GM23338 (cell line): ENCODE measurements around the gene LMOD3. TPM values are rescaled to one million over a fixed set of nuclear protein-coding genes. Genes with fewer than 3 reads are reported as not detected.

Experiments
- ATAC-seq: fragments of 200-7000 bp; cut with Tn5 transposase; 3 replicates; pipeline ENCODE4 v1.9.1; 2020
- DNase-seq: peaks from one replicate; pipeline ENCODE4 v3.0.0-alpha.2; 2015; ENCODE audit warnings: low spot score
- H2AFZ ChIP-seq: fragments of 200-600 bp; sonication (generic); 2 replicates; pipeline ENCODE4 v1.8.0; 2016; ENCODE audit warnings: antibody characterized with exemption, mild to moderate bottlenecking, moderate library complexity
- H3F3A ChIP-seq: fragments of 200-600 bp; sonication (generic); replicated peaks from 2 replicates; pipeline ENCODE4 v1.8.0; 2017; ENCODE audit warnings: antibody characterized with exemption, mixed run types, low read depth
- H3K27ac ChIP-seq: fragments of 200-600 bp; sonication (generic); 2 replicates; pipeline ENCODE4 v1.6.1; 2016; ENCODE audit warnings: low read depth
- H3K27me3 ChIP-seq: fragments of 200-600 bp; sonication (generic); 2 replicates; pipeline ENCODE4 v1.8.0; 2016; ENCODE audit warnings: mild to moderate bottlenecking, mixed run types, moderate library complexity; ENCODE audit not compliant: insufficient read depth
- H3K36me3 ChIP-seq: fragments of 200-600 bp; sonication (generic); 2 replicates; pipeline ENCODE4 v1.8.0; 2016; ENCODE audit warnings: mild to moderate bottlenecking; ENCODE audit not compliant: insufficient read depth
- H3K4me1 ChIP-seq: fragments of 200-600 bp; sonication (generic); 2 replicates; pipeline ENCODE4 v1.8.0; 2016; ENCODE audit warnings: mild to moderate bottlenecking, moderate library complexity; ENCODE audit not compliant: insufficient read depth
- H3K4me2 ChIP-seq: fragments of 200-600 bp; sonication (generic); 2 replicates; pipeline ENCODE4 v1.7.1; 2017; ENCODE audit warnings: mixed run types
- H3K4me3 ChIP-seq: fragments of 200-600 bp; sonication (generic); 2 replicates; pipeline ENCODE4 v1.6.1; 2016; ENCODE audit warnings: mixed run types
- H3K79me2 ChIP-seq: fragments of 200-600 bp; sonication (generic); replicated peaks from 2 replicates; pipeline ENCODE4 v1.8.0; 2017; ENCODE audit warnings: mild to moderate bottlenecking; ENCODE audit not compliant: insufficient read depth
- H3K9me2 ChIP-seq: fragments of 200-600 bp; sonication (generic); 2 replicates; pipeline ENCODE4 v1.8.0; 2017; ENCODE audit not compliant: insufficient read depth
- H4K20me1 ChIP-seq: fragments of 200-600 bp; sonication (generic); replicated peaks from 2 replicates; pipeline ENCODE4 v1.8.0; 2017; ENCODE audit warnings: mild to moderate bottlenecking; ENCODE audit not compliant: insufficient read depth
- H3K27ac Mint-ChIP-seq: 2 replicates; pipeline ENCODE4 v1.8.0; 2020; ENCODE audit warnings: inconsistent platforms, mild to moderate bottlenecking, moderate library complexity, mixed read lengths
- H3K27me3 Mint-ChIP-seq: 3 replicates; pipeline ENCODE4 v1.8.0; 2022; ENCODE audit warnings: low read depth, mild to moderate bottlenecking, moderate library complexity, mixed read lengths, inconsistent platforms; ENCODE audit not compliant: insufficient read depth, poor library complexity
- H3K36me3 Mint-ChIP-seq: 3 replicates; pipeline ENCODE4 v1.8.0; 2021; ENCODE audit warnings: low read depth, mild to moderate bottlenecking, inconsistent platforms, moderate library complexity, mixed read lengths
- H3K4me1 Mint-ChIP-seq: 3 replicates; pipeline ENCODE4 v1.8.0; 2020; ENCODE audit warnings: mild to moderate bottlenecking, inconsistent platforms, mixed read lengths
- H3K4me3 Mint-ChIP-seq: 3 replicates; pipeline ENCODE4 v1.8.0; 2021; ENCODE audit warnings: moderate library complexity, mild to moderate bottlenecking, inconsistent platforms, mixed read lengths
- H3K9me3 Mint-ChIP-seq: 3 replicates; pipeline ENCODE4 v1.8.0; 2020; ENCODE audit warnings: moderate library complexity, mild to moderate bottlenecking, inconsistent platforms, mixed read lengths
- CREB1 ChIP-seq: fragments of 250-450 bp; sonication (Bioruptor Pico); IDR thresholded peaks from 2 replicates; pipeline ENCODE4 v1.5.0; 2020; ENCODE audit warnings: low read depth, mild to moderate bottlenecking, moderate library complexity
- ETS1 ChIP-seq: IDR thresholded peaks from 2 replicates; pipeline ENCODE4 v1.6.1; 2016; ENCODE audit warnings: antibody characterized with exemption
- EZH2 ChIP-seq: fragments of 200-600 bp; sonication (generic); IDR thresholded peaks from one replicate; pipeline ENCODE4 v1.8.0; 2017; ENCODE audit warnings: antibody characterized with exemption, mild to moderate bottlenecking, low read depth; ENCODE audit not compliant: unreplicated experiment
- EZH2phosphoT487 ChIP-seq: fragments of 200-600 bp; sonication (generic); IDR thresholded peaks from one replicate; pipeline ENCODE4 v1.8.1; 2018; ENCODE audit warnings: antibody characterized with exemption; ENCODE audit not compliant: unreplicated experiment
- JUNB ChIP-seq: IDR thresholded peaks from one replicate; pipeline ENCODE4 v1.6.1; 2016; ENCODE audit warnings: antibody characterized with exemption; ENCODE audit not compliant: unreplicated experiment
- NANOG ChIP-seq: IDR thresholded peaks from 2 replicates; pipeline ENCODE4 v1.6.1; 2016; ENCODE audit warnings: antibody characterized with exemption, borderline replicate concordance
- POLR2AphosphoS5 ChIP-seq: IDR thresholded peaks from 2 replicates; pipeline ENCODE4 v1.6.1; 2016; ENCODE audit warnings: antibody characterized with exemption, low read depth
- REST ChIP-seq: IDR thresholded peaks from one replicate; pipeline ENCODE4 v1.6.1; 2018; ENCODE audit warnings: antibody characterized with exemption; ENCODE audit not compliant: unreplicated experiment
- ZNF114 ChIP-seq: fragments of 250-450 bp; sonication (Bioruptor Pico); IDR thresholded peaks from 2 replicates; pipeline ENCODE4 v1.5.0; 2020; ENCODE audit warnings: mild to moderate bottlenecking, moderate library complexity
- ZNF331 ChIP-seq: fragments of 250-450 bp; sonication (Bioruptor Pico); IDR thresholded peaks from 2 replicates; pipeline ENCODE4 v1.5.0; 2020; ENCODE audit warnings: low read depth, mild to moderate bottlenecking, moderate library complexity
- polyA plus RNA-seq: library from polyadenylated mRNA; unstranded; fragments of >200 nt; fragmentation: Nextera tagmentation; extraction: Ambion mirVana; gene quantifications from 2 replicates; pipeline ENCODE4 v1.2.1, GENCODE V29; 2016
- total RNA-seq: library from RNA; depleted of rRNA; stranded (reverse); fragments of >200 nt; shearing (Covaris generic); gene quantifications from 2 replicates; pipeline ENCODE4 v1.2.3, GENCODE V29; 2014
- TF ChIP-seq, protein P1 (sequence below), 2 experiments: fragments of 200-600 bp in 1 of 2; sonication (generic) in 1 of 2; conservative IDR thresholded peaks; 2 replicates each; pipeline versions ENCODE4 v1.5.1 to v1.6.1; 2016 to 2017; ENCODE audit warnings: antibody characterized with exemption in 2 of 2, low read depth in 2 of 2, mild to moderate bottlenecking in 2 of 2, moderate library complexity in 1 of 2

LMOD3 gene
- total and polyA plus RNA-seq, 2 experiments from 2014 or later, result 0.06 TPM; not detected in 1

GRCh38 chr3:69128509-69128908 lies 6.1 kb upstream of the LMOD3 start (continued):
- TF ChIP-seq, protein P1, sequence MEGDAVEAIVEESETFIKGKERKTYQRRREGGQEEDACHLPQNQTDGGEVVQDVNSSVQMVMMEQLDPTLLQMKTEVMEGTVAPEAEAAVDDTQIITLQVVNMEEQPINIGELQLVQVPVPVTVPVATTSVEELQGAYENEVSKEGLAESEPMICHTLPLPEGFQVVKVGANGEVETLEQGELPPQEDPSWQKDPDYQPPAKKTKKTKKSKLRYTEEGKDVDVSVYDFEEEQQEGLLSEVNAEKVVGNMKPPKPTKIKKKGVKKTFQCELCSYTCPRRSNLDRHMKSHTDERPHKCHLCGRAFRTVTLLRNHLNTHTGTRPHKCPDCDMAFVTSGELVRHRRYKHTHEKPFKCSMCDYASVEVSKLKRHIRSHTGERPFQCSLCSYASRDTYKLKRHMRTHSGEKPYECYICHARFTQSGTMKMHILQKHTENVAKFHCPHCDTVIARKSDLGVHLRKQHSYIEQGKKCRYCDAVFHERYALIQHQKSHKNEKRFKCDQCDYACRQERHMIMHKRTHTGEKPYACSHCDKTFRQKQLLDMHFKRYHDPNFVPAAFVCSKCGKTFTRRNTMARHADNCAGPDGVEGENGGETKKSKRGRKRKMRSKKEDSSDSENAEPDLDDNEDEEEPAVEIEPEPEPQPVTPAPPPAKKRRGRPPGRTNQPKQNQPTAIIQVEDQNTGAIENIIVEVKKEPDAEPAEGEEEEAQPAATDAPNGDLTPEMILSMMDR (conservative IDR thresholded peaks at IDR 0.05; ENCODE audit: low read depth in 2 of 2), result no peak
- TF ChIP-seq JUNB, result no peak
- no peak for TF ChIP-seq EZH2

DNA sequence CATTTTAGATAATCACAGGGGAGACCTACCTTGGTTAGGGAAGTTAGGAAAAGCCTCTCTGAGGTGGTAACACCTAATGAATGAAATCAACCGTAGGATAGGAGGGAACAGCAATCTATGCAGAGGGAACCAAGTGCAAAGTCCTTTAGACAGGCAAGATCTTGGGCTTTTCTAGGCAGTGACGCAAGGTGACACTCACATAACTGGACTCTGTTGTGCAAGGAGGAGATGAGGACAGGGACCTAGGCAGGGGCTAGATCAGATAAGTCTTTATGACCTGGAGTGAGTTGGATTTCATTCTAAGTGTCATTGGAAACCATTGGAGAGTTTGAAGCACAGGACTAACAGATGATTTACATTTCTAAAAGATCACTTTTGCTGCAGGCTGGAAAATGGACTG lies 4.6 kb upstream of the LMOD3 start:
- H3K4me2 ChIP-seq, result no peak overlapping the region
- no peaks in the 10 kb centered on the region for H3K36me3 Mint-ChIP-seq
- no peak for TF ChIP-seq ETS1
- no peak for TF ChIP-seq NANOG
- no peak for TF ChIP-seq EZH2phosphoT487
- no peaks in the 10 kb centered on the region for H3K36me3 ChIP-seq
- no peaks in the 10 kb centered on the region for H3K27me3 ChIP-seq
- no peaks in the 10 kb centered on the region for H3K9me3 Mint-ChIP-seq
- peaks cover 5% of the 10 kb centered on the region; the same call in 1 of the 3 replicates for H3K4me1 Mint-ChIP-seq
- H3K4me3 Mint-ChIP-seq, result no peak overlapping the region
- no peaks in the 10 kb centered on the region for H3F3A ChIP-seq
- peaks cover 3% of the 10 kb centered on the region; the same call in 1 of the 2 replicates for H3K4me1 ChIP-seq
- no peak for ATAC-seq
- H3K27ac ChIP-seq, result no peak overlapping the region
- H3K79me2 ChIP-seq, result no peaks in the 10 kb centered on the region
- no peaks in the 10 kb centered on the region for H3K9me2 ChIP-seq
- H3K27ac Mint-ChIP-seq, result no peak overlapping the region
- H2AFZ ChIP-seq, result peak overlapping the region; percentile 24; the same call in 1 of the 2 replicates
- H3K4me3 ChIP-seq, result no peak overlapping the region
- H3K27me3 Mint-ChIP-seq, result peaks cover 5% of the 10 kb centered on the region
- no peak for DNase-seq
- no peaks in the 10 kb centered on the region for H4K20me1 ChIP-seq

DNA sequence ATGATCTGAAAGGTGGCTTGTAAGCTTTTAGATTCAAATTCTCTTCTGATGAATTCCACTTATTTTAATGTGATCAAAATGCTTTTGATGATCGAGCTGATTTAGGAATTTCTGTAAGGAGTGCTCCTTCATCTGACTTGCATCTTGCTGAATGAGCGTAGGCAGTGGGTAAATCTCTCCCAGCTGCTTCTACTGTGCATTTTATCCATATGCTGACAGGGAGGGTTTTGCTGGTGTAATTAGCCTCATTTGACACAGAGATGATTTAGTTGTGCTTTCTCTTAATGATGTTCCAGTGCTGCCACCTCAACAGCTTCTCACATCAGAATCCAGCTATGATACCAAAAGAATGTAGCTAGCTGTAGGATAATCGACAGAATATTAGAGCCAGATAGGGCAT lies 3.8 kb upstream of the LMOD3 start:
- no peak overlapping the region for H3K27ac ChIP-seq
- no peak overlapping the region for H3K4me3 Mint-ChIP-seq
- no peak for DNase-seq
- H3K36me3 ChIP-seq, result no peaks in the 10 kb centered on the region
- H3K36me3 Mint-ChIP-seq, result no peaks in the 10 kb centered on the region
- H3K4me1 ChIP-seq, result peaks cover 3% of the 10 kb centered on the region; the same call in 1 of the 2 replicates
- H3K27me3 ChIP-seq, result no peaks in the 10 kb centered on the region
- no peak overlapping the region for H3K27ac Mint-ChIP-seq
- no peaks in the 10 kb centered on the region for H3K79me2 ChIP-seq
- peaks cover 5% of the 10 kb centered on the region for H3K27me3 Mint-ChIP-seq
- H4K20me1 ChIP-seq, result no peaks in the 10 kb centered on the region
- ATAC-seq, result no peak
- no peaks in the 10 kb centered on the region for H3F3A ChIP-seq
- no peak overlapping the region for H2AFZ ChIP-seq
- H3K9me2 ChIP-seq, result no peaks in the 10 kb centered on the region
- no peak overlapping the region for H3K4me2 ChIP-seq
- peaks cover 5% of the 10 kb centered on the region; the same call in 1 of the 3 replicates for H3K4me1 Mint-ChIP-seq
- no peaks in the 10 kb centered on the region for H3K9me3 Mint-ChIP-seq
- H3K4me3 ChIP-seq, result no peak overlapping the region
- TF ChIP-seq NANOG (no peak), REST (no peak), POLR2AphosphoS5 (no peak), ETS1 (no peak), ZNF114 (CRISPR knock-in tag) (no peak), EZH2phosphoT487 (no peak), CREB1 (CRISPR knock-in tag) (no peak), ZNF331 (no peak), JUNB (no peak)
- TF ChIP-seq, protein P1 (conservative IDR thresholded peaks at IDR 0.05; ENCODE audit: low read depth in 2 of 2), result no peak
